Cortex of kidney (tissue), 1 donor: ENCODE results near the gene TBCK.
"Not testable (repeated sequence)": the region's sequence is repeated elsewhere in the genome, so short reads cannot be mapped to it uniquely, and the experiment has no call there.

Experiments used
- DNase-seq: peaks from one replicate; lab custom pipeline; 2025; lab: John Stamatoyannopoulos, UW

Gene TBCK

GRCh38 chr4:106119949-106120555 is 196.0 kb downstream of the TBCK start:
- DNase-seq, result not testable (repeated sequence)

- no peak for DNase-seq
These were observed 200.0 kb downstream of the TBCK start for GRCh38 chr4:106116025-106116424.

GRCh38 chr4:106114270-106114669 is 201.7 kb downstream of the TBCK start:
- DNase-seq, result no peak

GRCh38 chr4:106111778-106112469 is 204.1 kb downstream of the TBCK start:
- not testable (repeated sequence) for DNase-seq

DNA sequence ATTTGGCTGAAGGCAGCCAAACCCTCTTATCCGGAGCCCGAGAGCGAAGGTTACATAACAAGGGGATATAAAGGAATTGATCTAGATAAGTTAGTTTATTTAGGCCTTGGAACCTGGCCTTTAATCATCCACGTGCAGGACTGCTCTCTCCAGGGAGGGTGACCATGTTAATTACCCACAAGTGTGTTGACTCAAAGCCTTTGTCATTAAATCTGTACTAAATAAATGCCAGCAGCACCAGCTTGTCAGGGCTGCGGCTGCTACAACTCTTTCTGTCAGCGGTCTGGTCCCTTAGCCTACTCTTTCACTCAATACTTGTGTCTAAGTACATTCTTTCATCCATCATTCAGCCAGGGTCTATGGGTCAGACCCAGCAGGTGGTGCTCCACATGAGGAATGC is 206.1 kb downstream of the TBCK start:
- no peak for DNase-seq

GRCh38 chr4:106105697-106106096 is 210.3 kb downstream of the TBCK start:
- DNase-seq, result no peak

DNA sequence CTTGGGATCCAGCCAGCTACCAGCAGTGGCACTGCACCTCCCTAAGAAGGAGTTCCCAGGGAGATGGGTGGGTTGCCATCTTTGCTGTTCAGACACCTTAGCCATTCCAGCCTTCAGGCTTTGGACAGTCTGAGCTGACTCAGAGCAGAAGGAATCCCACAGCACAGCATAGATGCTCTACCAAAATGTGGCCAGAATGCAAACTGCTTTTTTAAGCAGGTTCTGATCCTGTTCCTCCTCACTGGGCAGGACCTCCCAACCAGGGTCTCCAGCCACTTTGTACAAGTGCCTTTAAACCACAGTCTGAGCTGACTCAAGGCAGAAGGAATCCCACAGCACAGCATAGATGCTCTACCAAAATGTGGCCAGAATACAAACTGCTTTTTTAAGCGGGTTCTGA is 211.7 kb downstream of the TBCK start:
- no peak for DNase-seq

DNA sequence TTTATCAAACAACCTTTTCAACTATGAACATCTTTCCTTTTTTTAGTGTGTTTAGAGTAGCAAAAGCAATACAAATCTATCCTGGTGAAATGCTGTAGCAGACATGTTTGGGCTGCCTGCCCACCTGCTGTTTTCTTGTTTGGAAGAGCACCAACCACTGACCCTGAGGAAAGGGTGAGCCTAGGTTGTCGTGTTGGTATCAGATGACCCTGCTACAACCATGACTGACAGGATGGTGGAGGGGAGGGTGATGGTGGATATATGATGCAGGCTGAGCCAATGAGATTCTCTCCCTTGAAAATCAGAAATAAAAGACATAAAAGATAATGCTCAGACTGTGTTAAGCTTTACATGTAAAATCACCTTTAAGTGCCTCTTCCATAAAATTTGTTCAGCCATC is 219.6 kb downstream of the TBCK start:
- DNase-seq, result no peak

GRCh38 chr4:106095408-106095807 is 220.6 kb downstream of the TBCK start:
- no peak for DNase-seq

DNA sequence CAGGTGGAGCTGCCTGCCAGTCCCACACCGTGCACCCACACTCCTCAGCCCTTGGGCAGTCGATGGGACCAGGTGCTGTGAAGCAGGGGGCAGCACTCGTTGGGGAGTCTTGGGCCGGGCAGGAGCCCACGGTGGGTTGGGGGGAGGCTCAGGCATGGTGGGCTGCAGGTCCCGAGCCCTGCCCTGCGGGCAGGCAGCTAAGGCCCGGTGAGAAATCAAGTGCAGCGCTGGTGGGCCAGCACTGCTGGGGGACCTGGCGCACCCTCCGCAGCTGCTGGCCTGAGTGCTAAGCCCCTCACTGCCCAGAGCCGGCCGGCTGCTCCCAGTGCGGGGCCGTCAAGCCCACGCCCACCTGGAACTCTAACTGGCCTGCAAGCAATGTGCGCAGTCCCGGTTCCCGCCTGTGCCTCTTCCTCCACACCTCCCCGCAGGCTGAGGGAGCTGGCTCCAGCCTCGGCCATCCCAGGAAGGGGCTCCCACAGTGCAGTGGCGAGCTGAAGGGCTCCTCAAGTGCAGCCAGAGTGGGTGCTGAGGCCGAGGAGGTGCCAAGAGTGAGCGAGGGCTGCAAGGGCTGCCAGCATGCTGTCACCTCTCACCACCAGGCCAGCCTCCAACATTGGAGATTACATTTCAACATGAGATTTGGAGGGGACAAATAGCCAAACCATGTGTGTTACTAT is 223.5 kb downstream of the TBCK start:
- no peak for DNase-seq

DNA sequence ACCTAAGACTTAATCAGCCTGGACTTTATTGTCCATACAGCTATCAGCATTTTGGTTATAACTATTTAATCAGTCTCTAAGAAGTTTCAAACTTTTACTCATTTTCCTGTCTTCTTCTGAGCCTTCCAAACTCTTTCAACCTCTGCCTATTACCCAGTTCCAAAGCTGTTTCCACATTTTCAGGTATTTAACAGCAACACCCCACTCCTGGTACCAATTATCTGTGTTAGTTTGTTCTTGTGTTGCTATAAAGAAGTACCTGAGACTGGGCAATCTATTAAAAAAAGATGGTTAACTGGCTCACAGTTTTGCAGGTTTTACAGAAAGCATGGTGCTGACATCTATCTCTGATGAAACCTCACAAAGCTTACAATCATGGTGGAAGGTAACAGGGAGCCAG is 225.2 kb downstream of the TBCK start:
- no peak for DNase-seq

GRCh38 chr4:106083065-106083464 is 232.9 kb downstream of the TBCK start:
- no peak for DNase-seq

- DNase-seq, result no peak
These were observed 235.6 kb downstream of the TBCK start for GRCh38 chr4:106080376-106080775.

- no peak for DNase-seq
These were observed 236.4 kb downstream of the TBCK start for GRCh38 chr4:106079616-106080015.

DNA sequence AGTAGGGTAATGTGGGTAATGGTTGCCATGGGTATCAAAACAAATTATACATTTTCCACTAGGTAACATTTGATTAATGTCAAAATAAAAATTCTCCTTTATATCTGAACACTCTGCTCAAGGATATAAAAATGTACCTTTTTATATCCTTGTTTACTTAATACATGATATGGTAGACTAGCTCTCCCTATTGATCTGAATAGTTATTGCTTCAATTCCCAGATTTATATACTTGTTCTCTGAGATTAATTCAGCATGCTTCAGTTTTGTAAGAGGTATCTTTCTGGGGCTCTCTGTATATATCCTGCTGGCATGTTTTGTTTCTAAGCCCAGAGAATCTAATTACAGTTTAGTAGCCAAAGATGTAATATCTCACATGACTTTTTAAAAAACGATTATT is 251.0 kb downstream of the TBCK start:
- no peak for DNase-seq

GRCh38 chr4:106063009-106063408 is 253.0 kb downstream of the TBCK start:
- no peak for DNase-seq

DNA sequence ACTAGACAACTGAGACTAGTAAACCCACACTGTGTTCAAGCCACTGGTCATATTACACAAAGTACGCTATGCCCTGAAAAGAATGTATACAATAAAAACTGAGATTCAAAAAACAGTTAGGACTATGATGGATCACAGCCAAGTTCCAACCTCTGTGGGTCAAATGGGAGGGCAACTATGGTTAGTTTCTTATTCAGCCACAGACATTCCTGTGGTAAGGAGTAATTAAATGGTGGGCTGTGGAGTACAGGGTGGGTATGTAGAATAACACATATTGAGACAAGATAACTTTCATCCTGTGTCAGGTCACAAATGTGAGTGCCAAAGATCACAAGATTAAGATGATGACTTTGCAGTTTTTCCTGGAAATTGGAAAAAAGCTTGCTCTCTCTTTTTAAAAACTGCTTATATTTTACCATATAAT is 253.5 kb downstream of the TBCK start:
- DNase-seq, result no peak

GRCh38 chr4:106058921-106059320 is 257.1 kb downstream of the TBCK start:
- DNase-seq, result no peak

DNA sequence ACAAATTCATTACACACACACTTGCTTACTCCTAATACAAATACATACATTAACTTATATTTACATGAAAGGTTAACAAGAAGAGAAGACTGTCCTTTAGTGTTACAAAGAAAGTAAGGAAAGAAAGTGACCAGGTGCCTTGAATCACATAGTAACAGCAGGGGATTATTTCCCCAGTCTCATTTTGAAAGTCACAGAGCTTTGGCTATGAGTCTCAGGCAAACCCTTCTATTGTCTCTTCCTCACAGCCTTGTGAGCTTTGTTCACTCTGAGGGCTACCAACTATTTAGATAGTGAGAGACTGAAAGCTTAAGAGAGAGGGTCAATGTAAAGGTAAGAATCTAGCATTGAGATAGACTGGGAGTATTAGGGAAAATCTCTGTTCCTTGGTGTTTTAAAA is 259.1 kb downstream of the TBCK start:
- no peak for DNase-seq

DNA sequence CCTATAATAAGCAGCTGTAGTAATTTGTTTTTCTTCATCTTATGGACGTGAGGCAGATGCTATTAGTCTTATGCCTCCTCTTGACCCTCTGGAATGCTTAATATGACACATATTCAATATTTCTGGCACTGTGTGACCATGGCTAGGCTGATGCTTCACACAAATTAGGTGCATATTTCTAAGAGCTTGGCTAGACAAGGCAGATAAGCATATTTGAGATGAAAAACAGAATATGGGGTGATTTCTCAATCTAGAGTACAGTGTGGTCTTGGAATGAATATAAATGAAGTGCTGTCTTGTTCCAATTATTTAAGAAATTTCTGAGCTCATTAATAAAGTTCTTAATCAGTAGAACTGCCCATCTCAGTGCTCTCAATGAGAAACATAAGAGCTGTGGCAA is 264.5 kb downstream of the TBCK start:
- no peak for DNase-seq

DNA sequence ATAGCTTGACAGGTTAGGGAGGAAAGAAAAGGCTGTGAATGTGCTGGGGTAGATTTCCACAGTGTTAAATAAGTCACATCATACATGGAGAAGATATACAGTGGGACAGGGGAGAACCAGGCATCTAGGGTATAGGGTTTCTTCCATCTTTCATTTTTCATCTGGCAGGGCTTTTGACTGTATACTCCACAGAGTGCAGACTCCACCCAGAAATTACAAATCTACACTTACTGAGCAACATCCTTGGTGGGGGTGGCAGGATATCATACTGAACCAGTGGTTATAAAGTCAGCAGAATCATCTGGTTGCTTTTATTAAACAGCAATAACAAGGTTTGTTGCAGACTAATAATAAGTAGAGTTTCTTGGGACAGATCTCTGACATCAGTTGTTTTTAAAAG is 266.5 kb downstream of the TBCK start:
- DNase-seq, result no peak

DNA sequence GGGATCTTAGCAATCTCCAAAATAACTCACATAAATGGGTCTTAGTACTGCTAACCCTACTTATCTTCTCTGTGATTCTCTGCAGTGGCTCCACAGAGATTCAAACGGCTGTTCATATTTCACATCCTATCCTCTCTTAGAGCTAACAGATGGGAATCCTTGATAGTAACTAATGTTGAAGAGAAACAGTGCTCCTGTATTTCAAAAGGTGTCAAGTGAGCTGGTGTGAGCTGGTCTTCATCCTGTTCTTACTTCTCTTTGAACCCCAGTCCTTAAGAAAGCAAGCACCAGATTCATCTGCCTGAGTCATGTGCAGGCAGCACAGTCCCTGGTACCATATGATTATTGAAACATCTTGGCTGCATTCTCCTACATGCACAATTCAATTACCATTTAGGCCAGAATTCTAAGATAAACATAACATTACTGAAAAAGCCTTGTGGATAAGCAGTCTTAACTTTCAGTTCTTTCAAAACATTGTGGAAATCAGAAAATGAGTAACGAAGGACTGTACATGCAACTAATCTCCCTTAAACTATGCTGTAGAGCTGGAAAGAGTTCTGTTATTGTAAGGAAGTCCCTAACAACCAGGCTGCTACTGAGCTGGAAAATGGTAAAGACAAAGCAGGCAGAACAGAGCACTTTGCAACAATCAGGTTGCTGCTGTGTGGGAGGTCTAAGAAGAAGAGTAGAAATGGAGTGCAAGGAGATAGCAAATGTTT is 267.6 kb downstream of the TBCK start:
- no peak for DNase-seq

DNA sequence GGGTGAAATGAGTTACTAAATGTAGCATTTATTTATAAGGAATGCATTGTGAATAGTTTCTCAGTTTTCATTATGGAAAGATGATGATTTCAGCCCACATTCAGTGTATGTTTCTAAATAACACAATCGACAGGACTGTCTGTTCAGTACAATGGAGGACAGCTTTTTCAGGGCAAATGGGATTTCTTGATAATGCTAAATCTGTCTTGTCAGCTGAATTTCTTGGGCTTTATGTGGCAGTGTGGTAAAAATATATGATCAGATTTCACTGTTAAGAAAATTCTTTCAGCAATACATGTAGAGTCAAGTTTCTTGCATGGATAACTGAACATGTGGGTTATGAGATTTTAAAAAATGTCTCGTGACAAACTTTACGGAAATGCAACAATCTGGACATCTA is 269.9 kb downstream of the TBCK start:
- DNase-seq, result no peak
